Esophagus (tissue), 2 donors: ENCODE measurements around the gene PLEK2. TPM values are rescaled to one million over a fixed set of nuclear protein-coding genes. Genes with fewer than 3 reads are reported as not detected.
"Not testable (repeated sequence)": the region's sequence is repeated elsewhere in the genome, so short reads cannot be mapped to it uniquely, and the experiment has no call there.

ENCODE experiments used
- H3K27ac ChIP-seq, 2 donors: one replicate each; pipeline ENCODE4 v1.5.1; 2013; ENCODE audit warnings: low read depth in 2 of 2, mild to moderate bottlenecking in 2 of 2, inconsistent platforms in 1 of 2, low read length in 1 of 2, moderate library complexity in 1 of 2
- H3K27me3 ChIP-seq, 2 donors: one replicate each; pipeline ENCODE4 v1.6.1; 2013; ENCODE audit warnings: low read length in 2 of 2, control low read depth in 1 of 2, mild to moderate bottlenecking in 1 of 2; ENCODE audit not compliant: insufficient read depth in 2 of 2, control insufficient read depth in 1 of 2
- H3K36me3 ChIP-seq, 2 donors: one replicate each; pipeline ENCODE4 v1.6.1; 2013; ENCODE audit warnings: low read length in 1 of 2; ENCODE audit not compliant: control insufficient read depth in 2 of 2, insufficient read depth in 2 of 2
- H3K4me1 ChIP-seq, 2 donors: one replicate each; pipeline ENCODE4 v1.6.1; 2013; ENCODE audit warnings: low read length in 1 of 2; ENCODE audit not compliant: control insufficient read depth in 2 of 2, insufficient read depth in 2 of 2
- H3K4me3 ChIP-seq, 2 donors: one replicate each; pipeline ENCODE4 v1.5.1; 2013; ENCODE audit warnings: low read length in 2 of 2, mild to moderate bottlenecking in 2 of 2, low read depth in 1 of 2, moderate library complexity in 1 of 2
- H3K9me3 ChIP-seq, 2 donors: one replicate each; pipeline ENCODE4 v1.6.1; 2013; ENCODE audit warnings: mild to moderate bottlenecking in 2 of 2, low read depth in 1 of 2, low read length in 1 of 2, moderate library complexity in 1 of 2; ENCODE audit not compliant: control insufficient read depth in 2 of 2, insufficient read depth in 1 of 2
- WGBS, 2 donors: extraction: QIAGEN DNeasy Blood & Tissue Kit; methylation state at CpG; one replicate each; pipeline ENCODE4 v1.1.7; 2013; 5-methylcytosine and 5-hydroxymethylcytosine counted together
- polyA plus RNA-seq, 2 donors: library from polyadenylated mRNA; stranded (reverse); fragments of 200-250 nt; gene quantifications; one replicate each; pipeline ENCODE4 v1.2.3, GENCODE V29; 2013
- donor health status: healthy with polysubstance abuse.
- donor health status: Bipolar disorder and iron deficiency.

Gene PLEK2
- polyA plus RNA-seq, 2 donors: 16.5 to 19.0 TPM

DNA sequence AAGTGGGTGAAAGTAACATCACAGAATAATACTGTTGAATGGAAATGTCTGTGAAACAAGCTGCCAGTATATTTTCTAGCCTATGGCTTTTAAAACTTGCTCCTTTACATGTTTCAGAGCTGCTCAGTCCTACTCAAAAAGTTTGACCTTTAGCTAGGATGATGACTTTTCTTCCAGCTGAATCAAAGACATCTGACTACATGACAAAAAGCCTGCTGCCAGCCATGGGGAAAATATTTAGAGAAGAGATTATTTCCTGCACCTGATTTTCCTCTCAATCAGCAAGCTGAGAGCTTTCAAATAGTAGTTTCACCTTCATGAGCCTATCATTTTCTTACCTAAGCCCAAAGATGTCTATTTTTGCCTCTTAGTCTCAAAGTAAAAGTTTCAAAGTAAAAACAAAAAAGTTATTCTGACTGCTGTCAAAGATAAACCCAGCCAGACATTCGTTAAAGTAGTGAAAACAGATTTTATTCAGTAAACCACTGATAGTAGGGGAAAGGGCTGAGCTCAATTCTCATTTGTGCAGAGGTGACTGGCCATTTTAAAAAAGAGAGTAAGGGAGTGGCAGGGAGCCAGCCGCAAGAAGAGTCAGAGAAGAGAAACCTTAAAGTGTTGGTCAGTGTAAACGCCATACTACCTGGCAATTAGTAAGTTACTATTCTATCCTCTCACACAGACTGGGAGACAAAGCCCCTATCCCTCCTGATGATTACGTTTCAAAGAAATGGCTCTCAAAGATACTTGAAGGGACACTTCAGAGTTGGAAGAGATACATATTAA, 54.6 kb downstream of the PLEK2 start:
- no peaks in the 10 kb centered on the region for H3K4me1 ChIP-seq
- H3K9me3 ChIP-seq: no peaks in the 10 kb centered on the region
- H3K27ac ChIP-seq: no peak overlapping the region
- 52 to 54% methylated on average over 4 of the region's 4 CpGs for WGBS, 2 donors
- peak overlapping the region in 1 of 2 donors; percentile 99 for H3K4me3 ChIP-seq
- H3K27me3 ChIP-seq: no peaks in the 10 kb centered on the region
- H3K36me3 ChIP-seq: peaks cover 0 to 2% of the 10 kb centered on the region in 2 donors

DNA sequence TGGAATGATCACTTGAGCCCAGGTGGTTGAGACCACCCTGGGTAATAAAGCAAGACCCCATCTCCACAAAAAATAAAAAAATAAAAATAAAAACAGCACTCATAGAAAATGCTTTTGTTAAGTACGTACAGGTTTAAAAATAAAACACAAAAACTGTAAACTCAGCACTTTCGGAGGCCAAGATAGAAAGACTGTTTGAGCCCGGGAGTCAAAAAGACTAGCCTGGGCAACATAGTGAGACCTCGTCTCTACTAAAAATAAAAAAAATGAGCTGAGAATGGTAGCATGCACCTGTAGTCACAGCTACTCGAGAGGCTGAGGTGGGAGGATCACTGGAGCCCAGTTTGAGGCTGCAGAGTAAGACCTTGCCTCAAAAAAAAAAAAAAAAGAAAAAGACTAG, 59.9 kb downstream of the PLEK2 start:
- Histone ChIP-seq H3K9me3 (no peaks in the 10 kb centered on the region), H3K4me1 (no peaks in the 10 kb centered on the region), H3K27me3 (no peaks in the 10 kb centered on the region), H3K4me3 (no peak overlapping the region), H3K36me3 (peaks cover 3 to 7% of the 10 kb centered on the region in 2 donors), H3K27ac (no peak overlapping the region)
- 93% methylated on average over 5 of the region's 5 CpGs for WGBS, 2 donors

DNA sequence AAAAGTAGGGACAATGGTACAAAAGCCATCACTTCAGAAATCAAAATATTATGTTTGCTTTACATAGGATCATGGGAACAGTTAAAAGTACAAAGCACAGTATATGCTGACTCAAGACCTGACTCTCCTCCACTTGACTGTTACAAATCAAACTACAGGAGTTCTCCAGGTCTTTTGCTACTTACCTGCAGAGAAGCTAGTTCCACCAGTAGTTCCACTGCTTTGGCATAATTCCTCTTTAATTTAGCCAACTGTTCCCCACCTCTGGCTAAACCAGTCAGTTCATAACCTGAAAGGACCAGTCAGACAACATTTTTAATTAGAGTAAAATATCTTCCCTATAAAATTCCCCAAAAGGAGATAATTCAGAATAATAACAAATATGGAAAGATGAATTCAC, 66.4 kb downstream of the PLEK2 start:
- no peaks in the 10 kb centered on the region for H3K27me3 ChIP-seq
- no peak overlapping the region for H3K4me3 ChIP-seq
- peaks cover 0 to 2% of the 10 kb centered on the region in 2 donors for H3K4me1 ChIP-seq
- no peak overlapping the region for H3K27ac ChIP-seq
- H3K36me3 ChIP-seq: peaks cover 4 to 6% of the 10 kb centered on the region in 2 donors
- no peaks in the 10 kb centered on the region for H3K9me3 ChIP-seq

DNA sequence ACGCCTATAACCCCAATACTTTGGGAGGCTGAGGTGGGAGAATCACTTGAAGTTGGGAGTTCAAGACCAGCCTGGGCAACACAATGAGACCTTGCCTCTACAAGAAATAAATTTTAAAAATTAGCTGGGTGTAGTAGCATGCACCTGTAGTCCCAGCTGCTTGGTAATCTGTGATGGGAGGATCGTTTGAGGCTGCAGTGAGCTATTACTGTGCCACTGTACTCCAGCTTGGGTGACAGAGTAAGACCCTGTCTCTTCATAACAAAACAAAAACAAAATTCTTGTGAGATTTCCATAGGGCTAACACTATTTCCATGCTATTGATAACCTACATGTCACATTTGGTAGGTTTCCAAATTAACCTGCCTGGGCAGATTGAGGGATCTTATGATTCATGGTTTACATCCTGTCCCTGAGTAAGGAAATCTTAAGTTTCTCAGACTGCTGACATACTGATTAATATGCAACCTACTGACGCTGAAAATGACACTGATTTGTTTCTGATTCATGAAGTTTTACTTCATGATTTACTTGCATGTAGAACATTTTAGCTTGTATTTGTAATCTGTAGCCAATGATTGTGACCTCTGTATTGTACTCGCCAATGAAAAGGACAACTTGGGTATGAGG, 68.2 kb downstream of the PLEK2 start:
- 66 to 76% methylated on average over 4 of the region's 4 CpGs for WGBS, 2 donors
- Histone ChIP-seq H3K27me3 (no peaks in the 10 kb centered on the region), H3K4me1 (peaks cover 0 to 2% of the 10 kb centered on the region in 2 donors), H3K36me3 (peaks cover 2 to 4% of the 10 kb centered on the region in 2 donors), H3K27ac (peak overlapping the region; percentile 61 to 87), H3K4me3 (no peak overlapping the region), H3K9me3 (no peaks in the 10 kb centered on the region)

DNA sequence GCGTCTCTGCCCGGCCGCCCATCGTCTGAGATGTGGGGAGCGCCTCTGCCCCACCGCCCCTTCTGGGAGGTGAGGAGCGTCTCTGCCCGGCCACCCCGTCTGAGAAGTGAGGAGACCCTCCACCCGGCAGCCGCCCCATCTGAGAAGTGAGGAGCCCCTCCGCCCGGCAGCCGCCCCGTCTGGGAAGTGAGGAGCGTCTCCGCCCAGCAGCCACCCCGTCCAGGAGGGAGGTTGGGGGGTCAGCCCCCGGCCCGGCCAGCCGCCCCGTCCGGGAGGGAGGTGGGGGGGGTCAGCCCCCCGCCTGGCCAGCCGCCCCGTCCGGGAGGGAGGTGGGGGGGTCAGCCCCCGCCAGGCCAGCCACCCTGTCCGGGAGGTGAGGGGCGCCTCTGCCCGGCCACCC, 70.7 kb downstream of the PLEK2 start:
- H3K36me3 ChIP-seq, H3K27ac ChIP-seq, H3K27me3 ChIP-seq, H3K4me1 ChIP-seq, H3K9me3 ChIP-seq, H3K4me3 ChIP-seq: not testable (repeated sequence)
- 96 to 97% methylated on average over 29 to 31 of the region's 31 CpGs for WGBS, 2 donors

Other genes with a start within 250 kb of the PLEK2 start
- gene GARIN2, start 222.7 kb downstream of the PLEK2 start, polyA plus RNA-seq: under 1 TPM; 0.04 to 0.24 TPM
- gene PALS1, start 170.7 kb downstream of the PLEK2 start, polyA plus RNA-seq: 1 to 10 TPM; 6.9 to 9.0 TPM
- gene ATP6V1D, start 52.4 kb downstream of the PLEK2 start, polyA plus RNA-seq: 100 to 1,000 TPM in 1 of 2 donors, 10 to 100 TPM in 1; 74.5 to 114 TPM
- gene EIF2S1, start 51.8 kb downstream of the PLEK2 start, polyA plus RNA-seq: 10 to 100 TPM; 20.4 to 95.9 TPM
- gene TMEM229B, start 76.6 kb upstream of the PLEK2 start, polyA plus RNA-seq: under 1 TPM; 0.26 to 0.28 TPM
- 10 to 100 TPM in 1 of 2 donors, 1 to 10 TPM in 1; 2.4 to 10.3 TPM for gene PLEKHH1, start 121.1 kb upstream of the PLEK2 start, polyA plus RNA-seq
- gene PIGH, start 188.1 kb upstream of the PLEK2 start, polyA plus RNA-seq: 10 to 100 TPM; 16.3 to 17.0 TPM
- 10 to 100 TPM; 12.2 to 30.4 TPM for gene ARG2, start 207.8 kb upstream of the PLEK2 start, polyA plus RNA-seq